Natural killer cell treated with Interleukin-12 subunit alpha and Interleukin-12 subunit beta and Interleukin-15 and Interleukin-18, amount 100 ng/mL, for 72 hours (primary cell): ENCODE data around the gene PDLIM5. TPM values are rescaled to one million over a fixed set of nuclear protein-coding genes. Genes with fewer than 3 reads are reported as not detected.

Source experiments
- ATAC-seq, 2 donors: fragments of 150-1000 bp; cut with Tn5 transposase in 1 of 2; sonication (Bioruptor Pico), chemical (Tn5 transposase) in 1 of 2; 2 replicates each; pipeline ENCODE4 v1.10.0; 2021
- DNase-seq: peaks from one replicate; pipeline ENCODE4 v3.0.0; 2022; ENCODE audit warnings: low spot score
- H3K27ac Mint-ChIP-seq, 2 donors: 1 replicate in 1 of 2; 2 replicates in 1 of 2; pipeline ENCODE4 v1.8.0; 2022; ENCODE audit warnings: mixed read lengths in 2 of 2, mild to moderate bottlenecking in 1 of 2, moderate library complexity in 1 of 2
- H3K27me3 Mint-ChIP-seq, 2 donors: 1 replicate in 1 of 2; 2 replicates in 1 of 2; pipeline ENCODE4 v1.8.0; 2022; ENCODE audit warnings: mixed read lengths in 2 of 2
- H3K36me3 Mint-ChIP-seq: one replicate; pipeline ENCODE4 v1.8.0; 2022; ENCODE audit warnings: mixed read lengths
- H3K4me1 Mint-ChIP-seq, 2 donors: 1 replicate in 1 of 2; 2 replicates in 1 of 2; pipeline ENCODE4 v1.8.0; 2022; ENCODE audit warnings: low read depth in 2 of 2, mixed read lengths in 2 of 2, mild to moderate bottlenecking in 1 of 2
- H3K4me3 Mint-ChIP-seq: one replicate; pipeline ENCODE4 v1.8.0; 2022; ENCODE audit warnings: mixed read lengths
- H3K9me3 Mint-ChIP-seq: 2 replicates; pipeline ENCODE4 v1.8.0; 2022; ENCODE audit warnings: mixed read lengths
- total RNA-seq, 2 donors: library from RNA; stranded (reverse); gene quantifications; one replicate each; pipeline ENCODE4 v1.2.3, GENCODE V29; 2022

Gene PDLIM5
- total RNA-seq, 2 donors from 2014 or later: 26.2 to 30.2 TPM

GRCh38 chr4:94523033-94523580 is 71.4 kb downstream of the PDLIM5 start:
- ATAC-seq (no peak), DNase-seq (no peak)
- Mint-ChIP-seq H3K27me3 (no peaks in the 10 kb centered on the region), H3K4me3 (no peak overlapping the region), H3K27ac (no peak overlapping the region), H3K36me3 (no peaks in the 10 kb centered on the region), H3K9me3 (no peaks in the 10 kb centered on the region), H3K4me1 (peaks cover 18 to 19% of the 10 kb centered on the region in 2 donors)

- Mint-ChIP-seq H3K27me3 (no peaks in the 10 kb centered on the region), H3K4me3 (no peak overlapping the region), H3K36me3 (no peaks in the 10 kb centered on the region), H3K27ac (no peak overlapping the region), H3K4me1 (peaks cover 17 to 18% of the 10 kb centered on the region in 2 donors), H3K9me3 (no peaks in the 10 kb centered on the region)
- DNase-seq: no peak
- ATAC-seq: no peak
These were observed 71.9 kb downstream of the PDLIM5 start for GRCh38 chr4:94523617-94524016.

- peak overlapping the region in 1 of 2 donors; percentile 34 for H3K27ac Mint-ChIP-seq
These were observed 74.4 kb downstream of the PDLIM5 start for GRCh38 chr4:94525993-94526728.

DNA sequence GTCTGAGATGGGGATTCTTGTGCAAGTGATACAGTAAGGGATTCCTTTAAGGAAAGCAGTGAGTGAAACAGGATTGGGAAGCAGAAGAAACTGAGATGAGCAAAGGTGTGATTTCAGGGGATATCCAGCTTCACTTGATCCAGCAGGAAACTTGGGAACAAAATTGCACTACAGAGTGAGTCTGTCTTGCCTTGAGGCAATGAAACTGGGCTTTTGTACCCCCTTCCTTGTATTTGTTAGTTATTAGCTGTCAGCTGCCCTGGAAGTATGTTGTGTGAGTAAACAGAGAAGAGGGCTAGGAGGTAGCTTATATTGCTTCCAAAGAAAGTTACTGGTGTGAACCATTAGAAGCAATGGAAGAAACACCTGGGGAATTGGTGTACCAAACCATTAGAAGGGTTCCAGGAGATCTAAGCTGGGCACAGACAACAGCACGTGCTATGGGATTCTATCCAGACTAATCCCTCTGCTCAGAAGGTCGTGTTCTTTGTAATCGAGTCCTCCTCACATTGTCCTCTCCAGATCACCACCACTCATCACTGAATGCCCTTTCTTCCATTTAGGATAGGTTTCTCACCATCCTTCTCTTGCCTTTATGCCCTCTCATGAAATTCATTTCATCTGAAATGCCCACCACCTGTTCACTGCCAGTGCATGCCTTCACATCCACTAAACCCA is 76.0 kb downstream of the PDLIM5 start:
- H3K27ac Mint-ChIP-seq: no peak overlapping the region
- no peak for DNase-seq
- H3K4me1 Mint-ChIP-seq: no peaks in the 10 kb centered on the region
- H3K4me3 Mint-ChIP-seq: no peak overlapping the region
- no peaks in the 10 kb centered on the region for H3K27me3 Mint-ChIP-seq
- no peak for ATAC-seq
- no peaks in the 10 kb centered on the region for H3K36me3 Mint-ChIP-seq
- no peaks in the 10 kb centered on the region for H3K9me3 Mint-ChIP-seq

More at GRCh38 chr4:94525993-94526728, 74.4 kb downstream of the PDLIM5 start:
- H3K9me3 Mint-ChIP-seq: no peaks in the 10 kb centered on the region
- DNase-seq: no peak
- H3K4me3 Mint-ChIP-seq: no peak overlapping the region
- H3K36me3 Mint-ChIP-seq: no peaks in the 10 kb centered on the region
- H3K4me1 Mint-ChIP-seq: peaks cover 0 to 2% of the 10 kb centered on the region in 2 donors
- ATAC-seq: no peak
- H3K27me3 Mint-ChIP-seq: no peaks in the 10 kb centered on the region

DNA sequence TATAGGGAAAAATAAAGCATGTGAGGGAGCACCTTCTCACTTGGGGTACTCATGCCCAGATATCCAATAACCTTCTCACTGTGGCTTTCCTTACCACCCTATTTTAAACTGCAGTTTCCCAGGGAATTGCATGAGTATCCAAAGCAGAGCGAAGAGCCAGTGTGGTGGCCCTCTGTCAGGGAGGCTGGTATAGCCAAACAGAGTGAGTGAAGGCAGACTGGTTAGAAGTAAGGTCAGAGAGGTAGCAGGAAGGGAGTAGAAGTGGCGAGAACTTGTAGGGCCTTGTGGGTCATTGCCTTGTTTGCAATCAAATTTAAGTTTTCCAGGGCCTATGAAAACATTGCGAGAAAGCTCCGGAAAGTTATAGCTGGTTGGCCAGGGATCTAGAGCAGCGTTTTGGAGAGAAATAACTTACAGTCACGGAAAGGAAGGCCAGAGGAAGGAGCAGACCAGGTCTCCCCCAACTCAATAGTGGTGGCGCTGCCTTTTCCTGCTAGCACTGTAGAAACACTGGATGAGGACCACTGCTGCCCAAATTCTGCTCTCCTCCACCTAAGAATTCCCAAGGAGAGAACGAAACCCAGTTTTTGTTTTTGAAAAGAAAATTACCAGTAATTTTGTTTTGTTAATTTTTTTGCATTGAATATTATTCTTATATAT is 77.2 kb downstream of the PDLIM5 start:
- DNase-seq: no peak
- H3K36me3 Mint-ChIP-seq: no peaks in the 10 kb centered on the region
- H3K4me1 Mint-ChIP-seq: peaks cover 3 to 5% of the 10 kb centered on the region in 2 donors
- H3K4me3 Mint-ChIP-seq: no peak overlapping the region
- ATAC-seq: no peak
- no peak overlapping the region for H3K27ac Mint-ChIP-seq
- no peaks in the 10 kb centered on the region for H3K27me3 Mint-ChIP-seq
- H3K9me3 Mint-ChIP-seq: no peaks in the 10 kb centered on the region

DNA sequence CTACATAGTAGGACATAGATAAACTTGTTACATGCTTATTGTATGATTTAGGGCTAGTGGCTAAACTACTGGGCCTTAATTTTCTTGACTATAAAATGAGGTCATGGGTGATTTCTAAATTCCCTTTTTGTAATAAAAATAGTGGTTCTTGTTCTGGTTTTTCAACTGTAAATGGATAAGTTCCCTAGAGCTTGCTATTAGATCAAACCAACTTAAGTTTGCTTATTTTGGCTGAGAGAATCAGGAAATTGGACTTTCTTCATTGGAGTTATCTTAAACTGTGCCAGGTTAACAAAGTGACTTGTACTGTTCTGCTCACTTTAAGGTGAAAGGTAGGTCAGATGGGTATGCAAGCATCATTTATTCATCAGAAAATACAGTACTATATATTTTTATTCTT is 78.3 kb downstream of the PDLIM5 start:
- Mint-ChIP-seq H3K9me3 (no peaks in the 10 kb centered on the region), H3K36me3 (no peaks in the 10 kb centered on the region), H3K27ac (no peak overlapping the region), H3K4me3 (no peak overlapping the region), H3K27me3 (no peaks in the 10 kb centered on the region), H3K4me1 (peaks cover 3 to 14% of the 10 kb centered on the region in 2 donors)
- ATAC-seq (no peak), DNase-seq (no peak)

- H3K4me1 Mint-ChIP-seq: peaks cover 6 to 18% of the 10 kb centered on the region in 2 donors
- no peak for DNase-seq
- no peaks in the 10 kb centered on the region for H3K27me3 Mint-ChIP-seq
- no peaks in the 10 kb centered on the region for H3K36me3 Mint-ChIP-seq
- H3K27ac Mint-ChIP-seq: no peak overlapping the region
- no peak overlapping the region for H3K4me3 Mint-ChIP-seq
- H3K9me3 Mint-ChIP-seq: no peaks in the 10 kb centered on the region
- ATAC-seq: no peak
These were observed 80.4 kb downstream of the PDLIM5 start for GRCh38 chr4:94531991-94532789.

DNA sequence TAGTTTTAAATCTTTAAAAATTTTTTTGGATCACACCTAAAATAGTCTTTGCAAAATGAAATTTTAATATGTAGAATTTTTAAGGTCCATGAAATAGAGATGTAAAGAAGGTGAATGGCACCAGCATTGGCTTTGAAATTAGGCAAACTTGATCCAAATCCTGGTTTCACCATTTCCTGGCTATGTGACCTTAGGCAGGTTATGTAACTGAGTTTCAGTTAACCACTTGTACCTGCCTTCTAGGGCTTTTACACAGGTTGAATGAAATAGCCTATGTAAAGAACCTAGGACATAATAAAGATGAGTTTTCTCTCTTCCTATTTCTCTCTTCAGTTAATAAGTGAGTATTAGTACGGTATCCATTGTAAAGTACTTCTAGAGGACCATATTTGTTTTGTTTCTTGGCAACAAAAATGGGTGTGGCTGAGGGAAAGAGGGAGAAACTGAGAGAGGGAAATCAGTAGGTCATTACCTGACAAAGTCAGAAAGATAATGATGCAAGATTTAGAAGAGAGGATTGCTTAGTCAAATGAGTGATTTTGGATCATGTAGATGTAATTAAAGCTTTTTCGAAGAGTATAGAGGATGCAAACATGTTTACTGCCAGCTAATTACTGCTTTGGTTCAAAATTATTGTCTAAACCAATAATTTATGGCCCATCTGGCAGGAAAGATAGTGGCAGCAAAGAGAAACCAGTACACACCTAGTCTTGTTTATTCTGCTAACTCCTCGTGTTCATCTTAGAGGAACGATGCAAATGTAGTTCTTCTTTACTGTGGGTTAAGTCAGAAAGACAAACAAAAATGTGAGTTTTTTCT is 81.9 kb downstream of the PDLIM5 start:
- ATAC-seq: no peak
- Mint-ChIP-seq H3K36me3 (no peaks in the 10 kb centered on the region), H3K4me1 (peaks cover 6 to 18% of the 10 kb centered on the region in 2 donors), H3K27ac (no peak overlapping the region), H3K4me3 (no peak overlapping the region), H3K27me3 (no peaks in the 10 kb centered on the region), H3K9me3 (no peaks in the 10 kb centered on the region)
- no peak for DNase-seq

GRCh38 chr4:94534401-94535312 is 82.9 kb downstream of the PDLIM5 start:
- Mint-ChIP-seq H3K9me3 (no peaks in the 10 kb centered on the region), H3K36me3 (no peaks in the 10 kb centered on the region), H3K27ac (no peak overlapping the region), H3K4me3 (no peak overlapping the region), H3K4me1 (peaks cover 6 to 22% of the 10 kb centered on the region in 2 donors), H3K27me3 (no peaks in the 10 kb centered on the region)
- ATAC-seq (no peak), DNase-seq (no peak)

- H3K4me3 Mint-ChIP-seq: no peak overlapping the region
- no peaks in the 10 kb centered on the region for H3K9me3 Mint-ChIP-seq
- H3K36me3 Mint-ChIP-seq: no peaks in the 10 kb centered on the region
- H3K27ac Mint-ChIP-seq: no peak overlapping the region
- no peak for DNase-seq
- no peak for ATAC-seq
- peaks cover 6 to 23% of the 10 kb centered on the region in 2 donors for H3K4me1 Mint-ChIP-seq
- H3K27me3 Mint-ChIP-seq: no peaks in the 10 kb centered on the region
These were observed 84.3 kb downstream of the PDLIM5 start for GRCh38 chr4:94536049-94536448.

GRCh38 chr4:94536649-94537469 is 85.1 kb downstream of the PDLIM5 start:
- DNase-seq: no peak
- Mint-ChIP-seq H3K4me3 (no peak overlapping the region), H3K4me1 (peaks cover 6 to 23% of the 10 kb centered on the region in 2 donors)

More at GRCh38 chr4:94536649-94537469, 85.1 kb downstream of the PDLIM5 start:
- Mint-ChIP-seq H3K9me3 (no peaks in the 10 kb centered on the region), H3K27ac (no peak overlapping the region), H3K27me3 (no peaks in the 10 kb centered on the region), H3K36me3 (no peaks in the 10 kb centered on the region)
- no peak for ATAC-seq
